SU-DHL-6 (cell line): Measurements from ENCODE around the gene FETUB.
A peak's percentile ranks its signal among the peaks of the same experiment; 100 is the strongest.

Experiments used
- H2AFZ ChIP-seq: fragments of 200-600 bp; sonication (generic); 2 replicates; pipeline ENCODE4 v1.6.1; 2014; ENCODE audit warnings: low read depth, mild to moderate bottlenecking, moderate library complexity, mixed read lengths, antibody characterized with exemption, low read length; ENCODE audit not compliant: severe bottlenecking
- H3F3A ChIP-seq: fragments of 200-600 bp; shearing (Covaris generic); 2 replicates; pipeline ENCODE4 v1.6.0; 2016; ENCODE audit warnings: antibody characterized with exemption, mild to moderate bottlenecking; ENCODE audit not compliant: insufficient read depth
- H3K27ac ChIP-seq: fragments of 200-600 bp; sonication (generic); 2 replicates; pipeline ENCODE4 v1.5.1; 2016; ENCODE audit warnings: low read depth, mild to moderate bottlenecking, low read length, moderate library complexity, mixed read lengths
- H3K27me3 ChIP-seq: fragments of 200-600 bp; sonication (generic), shearing (Covaris generic); 2 replicates; pipeline ENCODE4 v1.6.0; 2014; ENCODE audit warnings: mild to moderate bottlenecking, low read length
- H3K36me3 ChIP-seq: fragments of 200-600 bp; sonication (generic); 2 replicates; pipeline ENCODE4 v1.6.1; 2014; ENCODE audit warnings: mild to moderate bottlenecking, low read length, mixed read lengths
- H3K4me2 ChIP-seq: fragments of 300-600, 200-600 bp; shearing (Covaris generic), sonication (generic); 2 replicates; pipeline ENCODE4 v1.6.0; 2014; ENCODE audit warnings: low read length, low read depth, mild to moderate bottlenecking; ENCODE audit not compliant: poor library complexity, severe bottlenecking
- H3K4me3 ChIP-seq: fragments of 200-600 bp; sonication (generic); 2 replicates; pipeline ENCODE4 v1.5.1; 2014; ENCODE audit warnings: antibody characterized with exemption, low read length, mild to moderate bottlenecking, mixed read lengths; ENCODE audit not compliant: insufficient read depth, poor library complexity, severe bottlenecking
- H3K79me2 ChIP-seq: fragments of 200-600 bp; sonication (generic); 2 replicates; pipeline ENCODE4 v1.6.1; 2014; ENCODE audit warnings: mild to moderate bottlenecking, low read length, moderate library complexity; ENCODE audit not compliant: insufficient read depth
- H3K9ac ChIP-seq: fragments of 200-600 bp; sonication (generic); 2 replicates; pipeline ENCODE4 v1.7.0; 2014; ENCODE audit warnings: mild to moderate bottlenecking, low read length
- H3K9me2 ChIP-seq: fragments of 200-600 bp; sonication (generic); replicated peaks from 2 replicates; pipeline ENCODE4 v1.6.1; 2014; ENCODE audit warnings: low read length; ENCODE audit not compliant: insufficient read depth
- H3K9me3 ChIP-seq: fragments of 200-600 bp; sonication (generic); 2 replicates; pipeline ENCODE4 v1.6.1; 2014; ENCODE audit warnings: low read length, mixed read lengths; ENCODE audit not compliant: insufficient read depth
- H4K20me1 ChIP-seq: fragments of 200-600 bp; sonication (generic); 2 replicates; pipeline ENCODE4 v1.6.1; 2014; ENCODE audit warnings: low read depth, mild to moderate bottlenecking, antibody characterized with exemption, low read length, moderate library complexity, mixed read lengths
- CTCF ChIP-seq: fragments of 200-600 bp; sonication (generic); IDR thresholded peaks from one replicate; pipeline ENCODE4 v1.5.1; 2017; ENCODE audit warnings: antibody characterized with exemption, mild to moderate bottlenecking, low read length, moderate library complexity; ENCODE audit not compliant: insufficient read depth, poor library complexity, severe bottlenecking
- EZH2phosphoT487 ChIP-seq: fragments of 200-600 bp; sonication (generic), shearing (Covaris generic); conservative IDR thresholded peaks from 2 replicates; pipeline ENCODE4 v1.6.1; 2018; ENCODE audit warnings: mild to moderate bottlenecking, antibody characterized with exemption, low read length, moderate library complexity, mixed read lengths

FETUB gene

DNA sequence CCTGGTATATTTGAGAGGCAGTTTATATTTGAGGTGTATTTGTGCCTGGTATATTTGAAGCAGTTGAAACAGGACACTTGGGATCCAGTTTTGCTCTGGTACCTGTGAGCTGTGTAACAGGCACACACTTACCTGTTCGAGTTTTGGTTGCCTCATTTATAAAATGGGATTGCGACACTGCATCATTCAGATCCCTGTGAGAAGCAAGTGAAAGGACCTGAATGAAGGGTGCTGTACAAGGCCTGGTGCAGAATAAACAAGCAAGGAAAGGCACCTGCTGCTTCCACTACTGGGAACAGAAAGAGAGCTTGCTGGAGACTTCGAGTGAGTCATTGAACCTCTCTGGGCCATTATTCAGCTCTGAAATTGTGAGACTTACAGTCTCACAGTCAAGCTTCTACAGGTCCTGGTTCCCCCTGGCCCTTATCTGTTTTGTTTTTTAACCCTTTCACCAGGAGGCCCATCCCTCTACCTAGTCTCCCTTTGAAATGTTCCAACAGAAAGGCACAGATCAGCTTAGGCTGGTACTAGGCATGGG lies 11.5 kb downstream of the FETUB start:
- Histone ChIP-seq H3K36me3 (no peaks in the 10 kb centered on the region), H3K9ac (no peak overlapping the region), H3F3A (peaks cover 3% of the 10 kb centered on the region; the same call in 1 of the 2 replicates), H3K27ac (peak overlapping the region; percentile 89; the same call in 1 of the 2 replicates), H3K4me2 (no peak overlapping the region), H3K9me2 (no peaks in the 10 kb centered on the region), H3K4me3 (no peak overlapping the region), H3K27me3 (no peaks in the 10 kb centered on the region), H2AFZ (no peak overlapping the region), H4K20me1 (no peaks in the 10 kb centered on the region), H3K79me2 (no peaks in the 10 kb centered on the region), H3K9me3 (no peaks in the 10 kb centered on the region)
- TF ChIP-seq CTCF (no peak), EZH2phosphoT487 (no peak)

DNA sequence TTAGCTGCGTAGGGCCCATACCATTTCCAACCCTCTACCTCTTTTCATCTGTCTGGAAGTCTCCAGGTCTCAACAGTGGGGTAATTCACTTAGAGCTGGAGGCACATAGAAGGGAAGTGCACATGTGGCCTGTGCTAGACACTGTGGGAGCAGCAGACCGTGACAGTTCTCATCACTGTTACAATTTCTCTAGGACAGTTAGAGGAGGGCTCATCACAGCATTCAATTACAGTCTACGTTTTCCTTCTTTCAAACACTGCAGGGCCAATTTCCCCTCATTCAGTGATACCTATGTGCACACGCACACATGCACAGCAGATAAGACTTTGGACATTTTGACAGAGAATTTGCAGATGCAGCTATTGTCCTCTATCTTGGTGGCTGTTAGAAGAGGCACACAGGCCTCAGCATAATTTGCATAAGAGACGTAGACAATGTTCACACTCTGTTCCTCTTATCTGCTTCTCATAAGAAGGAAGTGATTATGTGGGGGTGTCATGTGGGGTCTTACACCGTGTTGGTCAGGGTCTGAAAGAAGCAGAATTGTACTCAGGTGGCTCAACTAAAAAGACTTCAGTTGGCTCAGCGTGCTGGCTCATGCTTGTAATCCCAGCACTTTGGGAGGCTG lies 13.0 kb downstream of the FETUB start:
- Histone ChIP-seq H3K27ac (peak overlapping the region; percentile 89), H3K4me3 (peak overlapping the region; percentile 17), H3K27me3 (no peaks in the 10 kb centered on the region), H3K9me3 (no peaks in the 10 kb centered on the region), H3K4me2 (peak overlapping the region; percentile 66), H3K9ac (peak overlapping the region; percentile 45), H3F3A (peaks cover 3% of the 10 kb centered on the region; the same call in 1 of the 2 replicates), H3K9me2 (no peaks in the 10 kb centered on the region), H4K20me1 (no peaks in the 10 kb centered on the region), H3K36me3 (no peaks in the 10 kb centered on the region), H2AFZ (peak overlapping the region; percentile 73), H3K79me2 (no peaks in the 10 kb centered on the region)
- TF ChIP-seq EZH2phosphoT487 (no peak), CTCF (no peak)

GRCh38 chr3:186653984-186654383 lies 13.8 kb downstream of the FETUB start:
- H3K9me3 ChIP-seq = no peaks in the 10 kb centered on the region
- H3K36me3 ChIP-seq = no peaks in the 10 kb centered on the region
- no peak overlapping the region for H3K4me3 ChIP-seq
- peaks cover 3% of the 10 kb centered on the region; the same call in 1 of the 2 replicates for H3F3A ChIP-seq
- H3K27me3 ChIP-seq = no peaks in the 10 kb centered on the region
- no peaks in the 10 kb centered on the region for H3K79me2 ChIP-seq
- no peaks in the 10 kb centered on the region for H4K20me1 ChIP-seq
- H2AFZ ChIP-seq = no peak overlapping the region
- H3K9me2 ChIP-seq = no peaks in the 10 kb centered on the region
- peak overlapping the region; percentile 89 for H3K27ac ChIP-seq
- H3K9ac ChIP-seq = no peak overlapping the region
- TF ChIP-seq CTCF (no peak), EZH2phosphoT487 (no peak)
- H3K4me2 ChIP-seq = peak overlapping the region; percentile 66
